Activated T-helper 1 cell treated with Interleukin-2 at 50 U/mL for 16 hours (primary cell): ENCODE data around the gene CPEB1.
"Not testable (repeated sequence)": the region's sequence is repeated elsewhere in the genome, so short reads cannot be mapped to it uniquely, and the experiment has no call there.

Source experiments
- DNase-seq: peaks from one replicate; pipeline ENCODE4 v3.0.0-alpha.2; 2020; ENCODE audit warnings: low read depth

The CPEB1 gene

DNA sequence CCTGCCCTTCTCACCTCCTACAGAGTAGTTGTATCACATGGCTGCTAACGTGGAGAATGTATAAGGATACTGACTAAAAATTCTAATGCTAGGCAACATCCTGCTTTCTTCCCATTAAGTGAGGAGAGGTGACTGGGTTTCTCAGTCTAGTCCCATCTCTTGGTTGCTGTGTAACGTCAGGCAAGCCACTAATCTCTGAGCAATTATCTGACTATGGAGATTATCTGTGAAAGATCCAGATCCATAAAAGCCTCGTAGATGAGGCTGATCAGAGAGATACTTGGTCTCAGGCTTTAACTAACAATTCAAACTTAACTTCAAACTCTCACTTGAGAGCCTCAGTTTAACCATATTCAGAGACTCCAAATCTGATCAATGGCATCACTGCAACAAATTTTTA, 102.2 kb downstream of the CPEB1 start:
- DNase-seq, result no peak

DNA sequence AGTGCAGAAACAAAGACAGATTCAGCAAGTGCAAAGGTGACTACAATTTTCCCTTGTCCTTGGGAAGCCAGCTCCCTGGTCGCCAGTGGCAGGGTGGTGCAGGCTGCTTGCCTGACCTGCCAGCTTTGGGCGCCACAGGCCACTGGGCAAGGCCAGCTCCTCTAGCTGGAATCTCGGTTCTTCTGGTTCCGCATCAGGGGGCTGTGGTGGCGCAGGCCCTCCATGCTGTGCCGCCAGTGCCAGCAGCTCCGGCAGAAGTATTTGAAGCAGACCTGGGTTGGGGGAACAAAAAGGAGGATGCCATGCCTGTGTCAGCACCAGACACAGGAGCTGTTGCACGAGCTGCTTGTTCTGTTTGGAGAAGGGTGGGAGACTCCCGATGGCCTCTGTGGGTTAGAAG, 102.7 kb downstream of the CPEB1 start:
- DNase-seq, result no peak

GRCh38 chr15:82543160-82543559, 104.0 kb downstream of the CPEB1 start:
- DNase-seq, result no peak

- no peak for DNase-seq
Measured at GRCh38 chr15:82540984-82541431, 106.2 kb downstream of the CPEB1 start.

- peak; percentile 99 for DNase-seq
Measured at GRCh38 chr15:82540055-82540983, 106.8 kb downstream of the CPEB1 start, which contains the start of gene RPS17. Gene RPS17, minus strand, starts transcription at chr15:82540457. Its CDS starts 29 bp downstream, at chr15:82540428.

DNA sequence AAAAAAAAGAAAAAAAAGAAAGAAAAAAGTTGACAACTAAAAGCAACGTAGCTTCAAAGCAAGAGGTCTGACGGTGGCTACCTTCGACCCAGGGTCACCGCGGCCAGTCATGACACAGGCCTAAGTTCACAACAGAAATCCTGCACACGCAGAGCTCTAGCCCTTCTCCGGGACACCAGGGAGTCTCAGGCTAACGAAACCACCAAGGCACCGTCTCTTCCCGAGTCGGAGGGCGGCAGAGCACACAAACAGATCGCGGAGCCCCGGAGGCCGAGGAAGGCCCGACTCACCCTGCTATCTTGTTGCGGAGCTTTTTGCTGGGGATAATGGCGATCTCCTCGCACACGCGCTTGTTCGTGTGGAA, 107.5 kb downstream of the CPEB1 start:
- DNase-seq, result no peak

GRCh38 chr15:82538961-82539690, 108.0 kb downstream of the CPEB1 start:
- DNase-seq, result no peak

DNA sequence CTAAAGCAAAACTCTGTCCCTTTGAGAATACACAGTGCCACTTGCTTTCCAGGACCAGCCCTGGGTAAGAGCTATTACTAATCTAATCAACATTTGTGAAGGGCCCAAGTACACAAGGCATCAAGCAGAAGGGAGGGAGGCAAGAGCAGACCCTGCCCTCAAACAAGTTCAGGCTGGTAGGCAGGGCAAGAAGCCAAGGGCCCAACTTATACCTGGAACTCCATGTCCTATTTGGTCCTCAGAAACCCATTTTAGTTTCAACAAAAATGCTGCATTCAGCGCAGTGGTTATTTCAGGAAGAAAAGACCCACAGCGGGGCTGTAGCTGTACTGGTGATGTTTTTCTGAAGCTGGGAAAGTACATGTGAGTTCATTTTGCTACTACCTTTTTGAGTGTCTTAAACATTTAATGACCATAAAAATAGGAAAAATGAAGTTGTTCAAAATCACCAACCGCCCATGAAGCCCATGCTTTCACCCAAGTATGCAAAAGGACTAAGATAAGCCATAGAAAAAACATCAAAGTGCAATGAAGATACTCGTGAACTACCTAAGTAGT, 109.7 kb downstream of the CPEB1 start:
- no peak for DNase-seq

DNA sequence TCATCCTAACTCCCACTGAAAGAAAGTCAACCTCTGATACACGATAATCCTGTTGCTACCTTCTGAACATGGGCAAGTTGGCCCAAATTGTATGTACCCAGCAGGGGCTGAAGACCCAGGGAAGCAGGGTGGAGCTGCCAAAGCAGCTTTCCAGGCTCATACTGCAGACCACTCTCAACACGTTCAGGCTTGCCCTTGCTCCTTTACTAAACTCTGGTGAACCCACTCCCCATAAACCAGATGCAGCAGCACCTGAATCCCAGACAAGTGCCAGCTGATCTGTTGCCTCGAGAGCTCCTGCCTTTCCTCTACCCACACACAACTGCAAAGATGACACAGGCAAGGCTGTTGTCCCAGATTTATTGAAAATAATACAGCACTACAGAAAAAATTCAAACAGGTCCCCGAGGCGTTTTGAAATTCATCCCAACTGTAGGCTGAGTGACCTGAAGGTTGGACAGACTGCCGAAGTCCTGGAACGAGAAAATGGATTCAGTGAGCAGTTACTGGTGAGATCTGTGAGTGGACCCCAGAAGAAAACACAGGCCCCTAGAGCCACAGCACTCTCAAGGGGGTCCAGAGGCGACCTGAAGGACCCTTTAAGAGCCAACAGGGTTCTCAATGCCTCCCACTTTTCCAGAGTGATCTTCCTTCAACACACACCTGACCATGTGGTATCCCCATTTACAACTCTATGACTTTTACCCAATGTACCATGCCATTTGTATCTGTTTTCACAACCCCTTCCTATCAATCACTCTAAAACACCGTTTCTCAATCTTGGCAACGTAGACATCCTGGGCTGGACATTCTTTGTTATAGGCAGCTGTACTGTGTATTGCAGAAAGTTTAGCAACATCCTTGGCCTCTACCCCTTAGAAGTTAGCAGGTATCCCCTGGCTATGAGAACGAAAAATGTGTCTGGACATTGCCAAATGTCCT, 110.5 kb downstream of the CPEB1 start:
- no peak for DNase-seq

DNA sequence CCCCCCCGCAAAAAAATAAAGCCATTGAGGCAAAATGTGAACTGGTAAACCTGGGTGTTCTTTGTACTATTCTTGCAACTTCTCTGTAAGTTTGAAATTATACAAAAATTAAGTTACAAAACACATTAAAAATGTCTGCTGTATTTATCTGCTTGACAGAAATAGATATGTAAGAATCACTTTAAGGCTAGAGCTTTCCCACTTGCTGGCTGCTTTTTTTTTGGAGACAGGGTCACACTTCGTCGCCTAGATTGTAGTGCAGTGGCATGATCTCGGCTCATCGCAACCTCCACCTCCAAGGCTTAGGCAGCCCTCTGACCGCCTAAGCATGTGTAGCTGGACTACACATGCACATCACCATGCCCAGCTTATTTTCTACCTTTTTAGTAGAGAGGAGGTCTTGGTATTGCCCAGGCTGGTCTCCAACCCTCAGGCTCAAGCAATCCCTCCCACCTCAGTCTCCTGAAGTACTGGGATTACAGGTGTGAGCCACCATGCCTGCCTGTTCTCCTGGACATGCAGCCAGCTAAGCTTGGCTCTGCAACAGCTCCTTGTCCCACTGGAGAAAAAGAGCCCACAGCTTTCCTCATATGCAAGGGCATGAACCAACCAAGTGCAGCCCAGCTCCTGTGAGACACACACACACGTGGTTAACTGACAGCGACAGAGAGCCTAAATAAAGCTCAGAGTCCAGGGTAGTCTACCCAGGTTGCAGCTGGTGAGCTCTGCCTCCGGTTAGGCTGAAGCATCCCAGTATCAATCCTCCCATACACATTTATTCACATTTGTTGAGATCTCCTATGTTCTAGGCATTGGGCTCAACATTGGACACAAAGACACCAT, 111.4 kb downstream of the CPEB1 start:
- DNase-seq, result no peak

GRCh38 chr15:82535151-82535550, 112.0 kb downstream of the CPEB1 start:
- not testable (repeated sequence) for DNase-seq

DNA sequence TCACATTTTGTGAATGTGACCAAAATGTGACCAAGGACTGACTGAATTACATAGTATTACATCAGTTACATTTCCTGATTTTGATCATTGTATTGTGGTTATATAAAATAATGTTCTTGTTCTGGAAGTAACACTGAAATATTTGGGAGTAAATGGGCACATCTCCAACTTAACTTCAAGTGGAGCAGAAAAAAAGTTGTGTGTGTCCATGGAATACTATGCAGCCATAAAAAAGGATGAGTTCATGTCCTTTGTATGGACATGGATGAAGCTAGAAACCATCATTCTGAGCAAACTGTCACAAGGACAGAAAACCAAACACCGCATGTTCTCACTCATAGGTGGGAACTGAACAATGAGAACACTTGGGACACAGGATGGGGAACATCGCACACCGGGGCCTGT, 112.7 kb downstream of the CPEB1 start:
- DNase-seq, result not testable (repeated sequence)

- DNase-seq, result no peak
Measured at GRCh38 chr15:82533801-82534200, 113.4 kb downstream of the CPEB1 start.

GRCh38 chr15:82532991-82533481, 114.1 kb downstream of the CPEB1 start:
- DNase-seq, result no peak

- no peak for DNase-seq
Measured at GRCh38 chr15:82532383-82532990, 114.7 kb downstream of the CPEB1 start.

DNA sequence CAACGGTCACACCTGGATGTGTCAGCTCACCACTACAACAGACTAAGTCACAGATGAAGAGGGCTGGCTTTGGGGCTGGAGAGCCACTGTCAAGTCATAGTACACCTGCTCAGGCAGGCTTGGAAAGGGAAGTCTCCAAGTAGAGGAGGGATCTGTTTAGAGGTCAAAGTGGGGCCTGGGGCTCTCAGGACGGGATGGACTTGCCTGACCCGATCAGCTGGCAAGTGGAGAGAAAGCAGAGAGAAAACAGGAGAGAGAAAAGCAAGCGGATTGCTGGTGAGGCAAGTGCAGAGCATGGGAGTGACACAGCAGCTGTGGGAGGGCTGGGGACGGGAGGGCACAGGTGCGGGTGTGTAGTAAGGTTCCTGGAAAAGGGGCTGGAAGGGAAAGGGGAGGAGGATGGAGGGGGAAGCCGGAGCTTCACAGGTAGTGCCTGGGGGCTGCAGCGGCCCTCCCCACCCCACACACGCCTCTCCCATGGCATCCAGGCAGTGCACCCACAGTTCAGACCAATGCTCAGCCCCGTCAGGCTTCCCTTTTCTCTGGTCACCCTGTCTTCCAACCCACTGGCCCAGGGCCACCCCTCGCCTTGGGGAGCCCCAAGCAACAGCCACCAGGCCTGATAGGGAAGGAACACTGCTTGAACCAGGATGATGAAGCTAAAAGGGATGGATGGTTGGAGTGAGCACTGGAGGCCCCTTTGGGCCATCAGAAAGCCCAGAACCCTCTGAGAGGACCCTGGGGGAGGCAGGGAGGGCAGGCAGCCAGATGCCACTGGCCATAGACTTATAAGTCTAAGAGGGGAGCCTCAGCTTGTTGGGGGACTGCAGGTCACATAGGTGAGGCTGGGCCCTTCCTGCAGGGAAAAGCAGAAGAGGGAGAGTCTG, 115.4 kb downstream of the CPEB1 start:
- DNase-seq, result no peak

GRCh38 chr15:82530606-82531379, 116.4 kb downstream of the CPEB1 start:
- peak; percentile 41 for DNase-seq

DNA sequence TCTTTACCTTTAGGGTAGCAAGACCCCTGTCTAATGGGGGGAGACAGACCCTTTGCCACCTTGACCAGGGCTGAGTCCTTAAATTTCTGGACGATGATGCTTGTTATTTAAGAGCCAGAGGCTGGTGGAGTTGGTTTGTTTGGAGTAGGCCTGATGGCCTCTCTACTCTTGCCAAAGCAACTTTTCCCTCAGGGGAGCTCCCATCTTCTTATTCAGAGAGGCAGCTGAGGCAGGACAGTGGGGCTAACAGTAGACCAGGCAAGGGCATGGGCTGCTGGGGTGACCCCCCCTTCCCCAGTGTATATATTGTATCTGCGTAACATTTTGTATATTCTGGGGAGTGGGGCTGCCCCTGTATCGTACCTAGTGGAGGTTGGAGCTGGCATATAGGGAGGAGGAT, 117.2 kb downstream of the CPEB1 start:
- DNase-seq, result no peak
